Parathyroid adenoma (tissue), 2 donors: Measurements from ENCODE around the gene MARCHF6.

Experiments used
- H2AFZ ChIP-seq: fragments of 300-600 bp; sonication (generic); one replicate; pipeline ENCODE4 v1.7.0; 2017; ENCODE audit warnings: antibody characterized with exemption, mild to moderate bottlenecking
- H3K27ac ChIP-seq: fragments of 300-600 bp; sonication (generic); one replicate; pipeline ENCODE4 v1.7.0; 2017
- H3K27me3 ChIP-seq: fragments of 300-600 bp; sonication (generic); one replicate; pipeline ENCODE4 v1.7.0; 2017; ENCODE audit warnings: low read length; ENCODE audit not compliant: control insufficient read depth, insufficient read depth
- H3K36me3 ChIP-seq: fragments of 300-600 bp; sonication (generic); one replicate; pipeline ENCODE4 v1.7.0; 2017; ENCODE audit warnings: low read length; ENCODE audit not compliant: control insufficient read depth, insufficient read depth
- H3K4me1 ChIP-seq: fragments of 300-600 bp; sonication (generic); one replicate; pipeline ENCODE4 v1.7.0; 2017; ENCODE audit warnings: control low read depth
- H3K4me2 ChIP-seq: fragments of 300-600 bp; sonication (generic); one replicate; pipeline ENCODE4 v1.7.0; 2017; ENCODE audit warnings: low read length
- H3K4me3 ChIP-seq: fragments of 300-600 bp; sonication (generic); one replicate; pipeline ENCODE4 v1.7.0; 2017; ENCODE audit warnings: low read depth, low read length
- H3K79me2 ChIP-seq: fragments of 300-600 bp; sonication (generic); one replicate; pipeline ENCODE4 v1.7.0; 2017; ENCODE audit warnings: control low read depth
- H3K9ac ChIP-seq: fragments of 300-600 bp; sonication (generic); one replicate; pipeline ENCODE4 v1.7.0; 2017; ENCODE audit warnings: mild to moderate bottlenecking
- H3K9me3 ChIP-seq: fragments of 300-600 bp; sonication (generic); one replicate; pipeline ENCODE4 v1.7.0; 2017; ENCODE audit warnings: low read length; ENCODE audit not compliant: control insufficient read depth
- TF ChIP-seq, protein P1 (sequence below): fragments of 300-600 bp; sonication (generic); IDR thresholded peaks from one replicate; pipeline ENCODE4 v1.7.0; 2017; ENCODE audit warnings: antibody characterized with exemption, mild to moderate bottlenecking
- donor health status: primary hyperparathyroidism.

The MARCHF6 gene

DNA sequence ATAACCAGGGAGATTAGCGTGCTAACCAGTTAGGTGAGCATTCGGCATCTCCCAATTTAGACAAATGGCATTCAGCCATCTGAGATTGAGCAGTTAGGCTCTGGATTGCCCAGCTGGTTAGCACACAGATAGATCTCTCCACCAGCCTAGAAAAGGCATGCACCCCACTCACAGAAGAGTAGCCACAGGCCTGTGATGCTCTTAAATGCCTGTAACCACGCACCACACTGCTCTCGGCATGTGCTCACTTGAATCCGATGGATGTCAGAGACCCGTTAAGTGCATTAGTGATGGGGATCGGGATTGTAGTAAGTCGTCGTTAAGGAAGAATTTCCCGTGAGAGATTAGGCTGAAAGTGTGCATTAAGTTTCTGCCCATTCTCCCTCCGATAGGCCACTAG lies 23.0 kb downstream of the MARCHF6 start:
- Histone ChIP-seq H3K4me2 (no peak overlapping the region), H3K27ac (no peak overlapping the region), H2AFZ (no peak overlapping the region), H3K4me1 (peaks cover 15% of the 10 kb centered on the region), H3K27me3 (no peaks in the 10 kb centered on the region), H3K36me3 (no peaks in the 10 kb centered on the region), H3K4me3 (no peak overlapping the region), H3K9ac (no peak overlapping the region), H3K79me2 (peaks cover 57% of the 10 kb centered on the region), H3K9me3 (no peaks in the 10 kb centered on the region)
- TF ChIP-seq, protein P1, sequence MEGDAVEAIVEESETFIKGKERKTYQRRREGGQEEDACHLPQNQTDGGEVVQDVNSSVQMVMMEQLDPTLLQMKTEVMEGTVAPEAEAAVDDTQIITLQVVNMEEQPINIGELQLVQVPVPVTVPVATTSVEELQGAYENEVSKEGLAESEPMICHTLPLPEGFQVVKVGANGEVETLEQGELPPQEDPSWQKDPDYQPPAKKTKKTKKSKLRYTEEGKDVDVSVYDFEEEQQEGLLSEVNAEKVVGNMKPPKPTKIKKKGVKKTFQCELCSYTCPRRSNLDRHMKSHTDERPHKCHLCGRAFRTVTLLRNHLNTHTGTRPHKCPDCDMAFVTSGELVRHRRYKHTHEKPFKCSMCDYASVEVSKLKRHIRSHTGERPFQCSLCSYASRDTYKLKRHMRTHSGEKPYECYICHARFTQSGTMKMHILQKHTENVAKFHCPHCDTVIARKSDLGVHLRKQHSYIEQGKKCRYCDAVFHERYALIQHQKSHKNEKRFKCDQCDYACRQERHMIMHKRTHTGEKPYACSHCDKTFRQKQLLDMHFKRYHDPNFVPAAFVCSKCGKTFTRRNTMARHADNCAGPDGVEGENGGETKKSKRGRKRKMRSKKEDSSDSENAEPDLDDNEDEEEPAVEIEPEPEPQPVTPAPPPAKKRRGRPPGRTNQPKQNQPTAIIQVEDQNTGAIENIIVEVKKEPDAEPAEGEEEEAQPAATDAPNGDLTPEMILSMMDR = no peak

DNA sequence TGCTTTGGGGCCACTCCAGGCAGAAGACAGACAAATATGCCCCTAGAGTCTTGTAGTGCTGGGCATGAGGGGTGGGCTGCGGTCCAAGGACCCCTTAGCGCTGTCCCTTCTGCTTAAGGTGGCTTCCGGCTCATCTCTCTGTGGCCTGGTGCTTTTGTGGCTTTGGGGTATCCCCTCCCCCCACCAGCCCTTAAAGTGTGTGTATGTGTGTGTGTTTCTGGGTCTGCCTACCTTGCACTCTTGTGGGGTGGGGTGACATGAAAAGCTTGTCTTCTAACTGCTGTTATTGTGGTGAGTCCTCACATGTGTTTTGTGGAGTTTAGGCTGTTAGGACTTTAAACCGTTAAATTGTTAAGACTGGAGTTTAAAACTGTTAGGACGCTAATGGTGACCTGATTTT lies 23.6 kb downstream of the MARCHF6 start:
- Histone ChIP-seq H3K4me2 (no peak overlapping the region), H3K9ac (no peak overlapping the region), H3K36me3 (no peaks in the 10 kb centered on the region), H3K27ac (no peak overlapping the region), H3K4me3 (no peak overlapping the region), H3K27me3 (no peaks in the 10 kb centered on the region), H3K79me2 (peaks cover 52% of the 10 kb centered on the region), H2AFZ (no peak overlapping the region), H3K4me1 (peaks cover 15% of the 10 kb centered on the region), H3K9me3 (no peaks in the 10 kb centered on the region)
- TF ChIP-seq, protein P1 = no peak

DNA sequence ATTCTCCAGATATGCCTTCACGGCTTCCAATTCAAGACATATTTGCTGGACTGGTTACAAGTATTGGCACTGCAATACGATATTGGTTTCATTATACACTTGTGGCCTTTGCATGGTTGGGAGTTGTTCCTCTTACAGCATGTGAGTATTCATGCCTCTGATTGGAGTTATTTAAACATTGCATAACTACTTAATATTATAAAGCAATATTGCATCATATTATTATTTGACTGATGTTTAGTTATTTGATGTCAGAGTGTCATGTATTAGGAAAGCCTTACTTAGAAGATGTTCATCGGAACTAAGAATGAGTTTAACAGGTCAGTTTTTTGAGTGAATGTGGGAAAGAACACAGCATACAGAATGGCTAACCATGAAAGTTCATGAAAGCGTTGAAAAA lies 28.3 kb downstream of the MARCHF6 start:
- H3K27me3 ChIP-seq = no peaks in the 10 kb centered on the region
- no peak overlapping the region for H3K4me2 ChIP-seq
- no peaks in the 10 kb centered on the region for H3K4me1 ChIP-seq
- no peak overlapping the region for H3K27ac ChIP-seq
- H3K4me3 ChIP-seq = no peak overlapping the region
- no peaks in the 10 kb centered on the region for H3K36me3 ChIP-seq
- peaks cover 10% of the 10 kb centered on the region for H3K79me2 ChIP-seq
- no peak overlapping the region for H2AFZ ChIP-seq
- TF ChIP-seq, protein P1 = no peak
- H3K9ac ChIP-seq = no peak overlapping the region
- no peaks in the 10 kb centered on the region for H3K9me3 ChIP-seq

DNA sequence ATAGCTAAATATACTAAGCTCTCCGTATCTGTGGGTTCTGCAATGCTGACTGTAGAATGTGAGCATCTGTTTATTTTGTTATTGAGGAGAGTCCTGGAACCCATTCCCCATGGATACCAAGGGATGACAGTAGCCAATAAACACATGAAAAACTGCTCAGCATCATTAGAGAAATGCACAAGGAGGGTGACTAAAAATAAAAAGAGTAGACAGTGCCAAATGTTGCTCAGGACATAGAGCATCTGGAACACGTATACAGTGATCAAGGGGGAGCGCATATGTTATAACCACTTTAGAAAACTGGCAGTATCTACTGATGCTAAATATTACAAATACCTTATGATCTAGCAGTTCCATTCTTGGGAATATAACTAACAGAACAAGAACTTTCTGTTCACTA lies 31.0 kb downstream of the MARCHF6 start:
- H3K4me1 ChIP-seq = no peaks in the 10 kb centered on the region
- H3K9ac ChIP-seq = no peak overlapping the region
- no peak overlapping the region for H3K27ac ChIP-seq
- H3K4me3 ChIP-seq = no peak overlapping the region
- H2AFZ ChIP-seq = no peak overlapping the region
- TF ChIP-seq, protein P1 = no peak
- no peaks in the 10 kb centered on the region for H3K27me3 ChIP-seq
- H3K79me2 ChIP-seq = peaks cover 2% of the 10 kb centered on the region
- H3K36me3 ChIP-seq = no peaks in the 10 kb centered on the region
- no peak overlapping the region for H3K4me2 ChIP-seq
- no peaks in the 10 kb centered on the region for H3K9me3 ChIP-seq

DNA sequence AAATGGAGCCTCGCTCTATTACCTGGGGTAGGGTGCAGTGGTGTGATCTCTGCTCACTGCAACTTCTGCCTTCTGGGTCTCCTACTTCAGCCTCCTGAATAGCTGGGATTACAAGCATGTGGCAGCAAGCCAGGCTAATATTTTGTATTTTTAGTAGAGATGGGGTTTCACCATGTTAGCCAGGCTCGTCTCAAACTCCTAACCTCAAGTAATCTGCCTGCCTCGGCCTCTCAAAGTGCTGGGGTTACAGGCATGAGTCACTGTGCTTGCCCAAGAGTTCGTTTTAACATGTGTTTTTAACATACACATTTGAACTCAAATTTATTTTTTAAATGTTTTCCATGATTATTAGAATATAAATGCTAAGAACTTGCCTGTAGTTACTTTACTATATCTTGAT lies 34.2 kb downstream of the MARCHF6 start:
- Histone ChIP-seq H3K36me3 (no peaks in the 10 kb centered on the region), H3K4me3 (no peak overlapping the region)

More for the DNA sequence above, 34.2 kb downstream of the MARCHF6 start:
- TF ChIP-seq, protein P1 = no peak
- H3K79me2 ChIP-seq = no peaks in the 10 kb centered on the region
- H3K9me3 ChIP-seq = no peaks in the 10 kb centered on the region
- no peak overlapping the region for H2AFZ ChIP-seq
- H3K4me1 ChIP-seq = no peaks in the 10 kb centered on the region
- H3K27ac ChIP-seq = no peak overlapping the region
- no peaks in the 10 kb centered on the region for H3K27me3 ChIP-seq
- H3K9ac ChIP-seq = no peak overlapping the region
- H3K4me2 ChIP-seq = no peak overlapping the region
